Measurements from ENCODE around the gene POMT2. TPM values are rescaled to one million over a fixed set of nuclear protein-coding genes. Genes with fewer than 3 reads are reported as not detected.

Gene POMT2
- total RNA-seq, 1 donor from 2014 or later, result 11.5 TPM

GRCh38 chr14:77267937-77268699, 52.6 kb downstream of the POMT2 start:
- no peak for DNase-seq

GRCh38 chr14:77266336-77266735, 54.3 kb downstream of the POMT2 start:
- DNase-seq, result no peak

GRCh38 chr14:77265561-77266335, 54.9 kb downstream of the POMT2 start:
- no peak for DNase-seq

GRCh38 chr14:77265187-77265515, 55.5 kb downstream of the POMT2 start:
- DNase-seq, result no peak

GRCh38 chr14:77264466-77265186, 56.1 kb downstream of the POMT2 start:
- no peak for DNase-seq

- no peak for DNase-seq
These were observed 60.1 kb downstream of the POMT2 start for GRCh38 chr14:77260631-77261030.

- no peak for DNase-seq
These were observed 60.5 kb downstream of the POMT2 start for GRCh38 chr14:77260199-77260598.

GRCh38 chr14:77259025-77259715, 61.5 kb downstream of the POMT2 start:
- DNase-seq, result no peak

- DNase-seq, result no peak
These were observed 62.1 kb downstream of the POMT2 start for GRCh38 chr14:77258566-77258965.

- no peak for DNase-seq
These were observed 63.0 kb downstream of the POMT2 start for GRCh38 chr14:77257700-77258099.

- no peak for DNase-seq
These were observed 64.0 kb downstream of the POMT2 start for GRCh38 chr14:77256694-77257093.

- DNase-seq, result no peak
These were observed 67.1 kb downstream of the POMT2 start for GRCh38 chr14:77253333-77254190.

GRCh38 chr14:77251870-77252269, 68.8 kb downstream of the POMT2 start:
- DNase-seq, result no peak

GRCh38 chr14:77250927-77251326, 69.8 kb downstream of the POMT2 start:
- no peak for DNase-seq

- DNase-seq, result no peak
These were observed 71.4 kb downstream of the POMT2 start for GRCh38 chr14:77249286-77249685.

GRCh38 chr14:77248666-77249065, 72.0 kb downstream of the POMT2 start:
- DNase-seq, result no peak

- no peak for DNase-seq
These were observed 73.9 kb downstream of the POMT2 start for GRCh38 chr14:77246784-77247183.

- DNase-seq, result no peak
These were observed 74.9 kb downstream of the POMT2 start for GRCh38 chr14:77245820-77246219.

GRCh38 chr14:77243853-77244252, 76.8 kb downstream of the POMT2 start:
- DNase-seq, result no peak

GRCh38 chr14:77242752-77243151, 77.9 kb downstream of the POMT2 start:
- no peak for DNase-seq

GRCh38 chr14:77241955-77242354, 78.7 kb downstream of the POMT2 start:
- no peak for DNase-seq

Measured in occipital lobe (tissue), 2 donors.